ENCODE data around the gene SLC39A7.

The SLC39A7 gene

DNA sequence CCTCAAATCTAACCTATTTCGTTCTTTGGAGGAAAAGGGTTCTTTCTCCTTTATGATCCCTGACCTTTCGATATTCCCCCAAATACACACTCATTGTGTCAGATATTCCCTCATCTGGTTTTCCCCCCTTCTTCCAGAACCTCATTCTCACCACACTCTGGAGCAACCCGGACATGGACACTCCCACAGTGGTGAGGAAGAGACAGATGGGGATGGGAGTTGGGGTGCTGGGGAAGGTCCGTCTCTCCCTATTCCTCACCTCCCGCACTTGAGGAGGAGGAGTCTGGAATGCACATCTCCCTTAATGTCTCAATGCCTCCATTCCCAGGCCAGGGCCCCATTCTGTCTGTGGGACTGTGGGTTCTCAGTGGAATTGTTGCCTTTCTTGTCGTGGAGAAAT lies 1.3 kb downstream of the SLC39A7 start:
- Mint-ChIP-seq H3K36me3 (ENCODE audit: low read depth) (peaks cover 70% of the 10 kb centered on the region), H3K27me3 (peaks cover 2% of the 10 kb centered on the region), H3K27ac (peak overlapping the region; percentile 99), H3K4me3 (peak overlapping the region; percentile 98), H3K4me1 (ENCODE audit: low read depth) (peaks cover 83% of the 10 kb centered on the region), H3K9me3 (no peaks in the 10 kb centered on the region)
- intact Hi-C loops (cut with micrococcal nuclease): loop anchor here (2.0 kb wide), 1 partner anchor 47 kb away; no protein-coding TSS in a partner anchor

- intact Hi-C loops (cut with micrococcal nuclease): no loop called here
- Mint-ChIP-seq H3K4me3 (no peak overlapping the region), H3K36me3 (ENCODE audit: low read depth) (peaks cover 64% of the 10 kb centered on the region), H3K9me3 (no peaks in the 10 kb centered on the region), H3K27me3 (peaks cover 5% of the 10 kb centered on the region), H3K4me1 (ENCODE audit: low read depth) (peaks cover 82% of the 10 kb centered on the region), H3K27ac (peak overlapping the region; percentile 70)
Measured at GRCh38 chr6:33202799-33203198, 2.1 kb downstream of the SLC39A7 start.

- intact Hi-C loops (cut with micrococcal nuclease): no loop called here
- Mint-ChIP-seq H3K27ac (peak overlapping the region; percentile 70), H3K4me1 (ENCODE audit: low read depth) (peaks cover 76% of the 10 kb centered on the region), H3K4me3 (no peak overlapping the region), H3K9me3 (no peaks in the 10 kb centered on the region), H3K36me3 (ENCODE audit: low read depth) (peaks cover 64% of the 10 kb centered on the region), H3K27me3 (peaks cover 5% of the 10 kb centered on the region)
Measured at GRCh38 chr6:33203443-33204164, 2.9 kb downstream of the SLC39A7 start.

DNA sequence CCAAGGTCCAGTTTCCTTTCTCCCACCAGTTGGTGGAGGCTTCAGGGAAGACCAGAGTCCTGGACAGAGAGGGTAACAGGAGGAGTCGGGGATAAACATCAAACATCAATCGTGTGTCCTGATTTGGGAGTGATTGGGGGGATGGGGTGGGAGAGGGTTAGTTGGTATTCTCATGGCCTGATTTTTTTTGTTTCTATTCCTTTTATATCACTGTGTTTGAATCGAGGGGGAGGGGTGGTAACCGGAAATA lies 3.4 kb downstream of the SLC39A7 start:
- peaks cover 76% of the 10 kb centered on the region for H3K4me1 Mint-ChIP-seq (ENCODE audit: low read depth)
- H3K27ac Mint-ChIP-seq: peak overlapping the region; percentile 70
- H3K27me3 Mint-ChIP-seq: peaks cover 5% of the 10 kb centered on the region
- H3K9me3 Mint-ChIP-seq: no peaks in the 10 kb centered on the region
- H3K36me3 Mint-ChIP-seq (ENCODE audit: low read depth): peaks cover 64% of the 10 kb centered on the region
- H3K4me3 Mint-ChIP-seq: peak overlapping the region; percentile 81
- intact Hi-C loops (cut with micrococcal nuclease): no loop called here

DNA sequence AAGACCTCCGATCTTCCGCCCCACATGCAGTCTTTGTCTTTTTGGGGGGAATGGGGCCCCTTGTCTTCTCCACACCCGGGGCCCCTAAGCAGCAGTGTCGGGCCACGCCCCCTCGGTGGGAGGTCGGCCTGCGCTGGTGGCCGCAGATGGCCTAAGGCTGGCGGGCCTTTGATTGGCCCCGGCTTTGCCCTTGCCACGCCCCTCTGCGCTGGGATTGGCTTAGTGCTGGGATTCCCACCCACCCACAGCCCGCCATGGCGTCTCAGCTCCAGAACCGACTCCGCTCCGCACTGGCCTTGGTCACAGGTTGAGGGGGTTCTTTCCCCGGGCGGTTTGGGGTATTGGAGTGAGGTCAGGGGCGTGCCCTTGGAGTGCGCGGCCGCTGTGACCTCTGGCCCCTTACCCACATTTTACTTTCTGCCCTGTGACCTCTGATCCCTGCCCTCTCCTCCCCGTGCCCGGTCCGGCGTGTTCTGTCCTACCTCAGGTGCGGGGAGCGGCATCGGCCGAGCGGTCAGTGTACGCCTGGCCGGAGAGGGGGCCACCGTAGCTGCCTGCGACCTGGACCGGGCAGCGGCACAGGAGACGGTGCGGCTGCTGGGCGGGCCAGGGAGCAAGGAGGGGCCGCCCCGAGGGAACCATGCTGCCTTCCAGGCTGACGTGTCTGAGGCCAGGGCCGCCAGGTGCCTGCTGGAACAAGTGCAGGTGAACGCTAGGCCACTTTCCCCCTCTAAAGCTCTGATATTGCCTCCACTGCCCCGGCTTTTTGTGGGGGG lies 3.9 kb downstream of the SLC39A7 start, which contains the start of gene HSD17B8:
HSD17B8 (plus strand) TSS at position 241 of the 776 bp plus-strand sequence; CDS start at position 255, 14 bp downstream.
- Mint-ChIP-seq H3K4me1 (ENCODE audit: low read depth) (peaks cover 76% of the 10 kb centered on the region), H3K27ac (peak within 1 kb of the TSS; percentile 70), H3K4me3 (peak within 1 kb of the TSS; percentile 81), H3K27me3 (peaks cover 5% of the 10 kb centered on the region), H3K9me3 (no peaks in the 10 kb centered on the region), H3K36me3 (ENCODE audit: low read depth) (peaks cover 69% of the 10 kb centered on the region)
- intact Hi-C loops (cut with micrococcal nuclease): no loop called here

GRCh38 chr6:33205191-33206026 lies 4.7 kb downstream of the SLC39A7 start:
- H3K27me3 Mint-ChIP-seq: peaks cover 5% of the 10 kb centered on the region
- H3K9me3 Mint-ChIP-seq: no peaks in the 10 kb centered on the region
- H3K36me3 Mint-ChIP-seq (ENCODE audit: low read depth): peaks cover 73% of the 10 kb centered on the region
- peak overlapping the region; percentile 70 for H3K27ac Mint-ChIP-seq
- intact Hi-C loops (cut with micrococcal nuclease): no loop called here
- peaks cover 84% of the 10 kb centered on the region for H3K4me1 Mint-ChIP-seq (ENCODE audit: low read depth)
- H3K4me3 Mint-ChIP-seq: peak overlapping the region; percentile 81

- H3K9me3 Mint-ChIP-seq: no peaks in the 10 kb centered on the region
- intact Hi-C loops (cut with micrococcal nuclease): no loop called here
- no peak overlapping the region for H3K4me3 Mint-ChIP-seq
- H3K27ac Mint-ChIP-seq: peak overlapping the region; percentile 16
- H3K4me1 Mint-ChIP-seq (ENCODE audit: low read depth): peaks cover 79% of the 10 kb centered on the region
- H3K36me3 Mint-ChIP-seq (ENCODE audit: low read depth): peaks cover 73% of the 10 kb centered on the region
- peaks cover 5% of the 10 kb centered on the region for H3K27me3 Mint-ChIP-seq
Measured at GRCh38 chr6:33206027-33206863, 5.6 kb downstream of the SLC39A7 start.

DNA sequence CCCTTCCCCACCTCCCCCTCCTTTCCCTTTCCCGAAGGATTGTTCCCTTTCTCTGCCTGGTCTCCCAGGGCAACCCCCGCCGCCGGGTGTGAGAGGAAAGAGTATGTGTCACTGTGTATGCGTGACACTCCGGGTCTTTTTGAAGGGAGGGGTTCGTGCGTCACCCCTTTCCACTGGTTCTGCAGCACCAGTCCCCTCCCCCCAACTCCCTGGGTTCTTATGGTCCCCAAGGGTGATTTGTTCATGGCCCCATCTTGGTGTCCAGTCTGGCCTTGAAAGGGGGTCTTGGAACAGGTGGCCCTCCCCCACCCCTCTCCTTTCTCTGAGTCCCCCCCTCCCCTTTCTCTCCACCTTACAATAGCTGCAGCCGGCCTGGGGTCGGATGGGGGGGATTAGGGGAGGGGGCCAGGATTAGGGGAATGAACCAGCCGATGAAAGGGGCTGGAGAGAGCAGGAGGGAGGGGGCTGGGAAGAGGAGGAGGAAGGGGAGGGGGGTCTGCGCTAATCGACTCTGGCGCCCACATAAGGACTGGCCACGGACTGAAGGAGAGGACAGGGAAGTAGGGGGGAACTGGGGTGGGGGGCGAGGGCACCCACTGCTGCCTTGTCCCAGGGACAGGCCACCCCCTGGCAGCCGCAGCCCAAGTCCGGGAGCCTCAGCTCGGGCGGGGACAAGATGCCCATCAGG lies 6.3 kb downstream of the SLC39A7 start:
- Mint-ChIP-seq H3K36me3 (ENCODE audit: low read depth) (peaks cover 73% of the 10 kb centered on the region), H3K4me1 (ENCODE audit: low read depth) (peaks cover 74% of the 10 kb centered on the region), H3K4me3 (peak overlapping the region; percentile 85), H3K27me3 (peaks cover 11% of the 10 kb centered on the region), H3K9me3 (no peaks in the 10 kb centered on the region), H3K27ac (peak overlapping the region; percentile 89)
- intact Hi-C loops (cut with micrococcal nuclease): no loop called here

DNA sequence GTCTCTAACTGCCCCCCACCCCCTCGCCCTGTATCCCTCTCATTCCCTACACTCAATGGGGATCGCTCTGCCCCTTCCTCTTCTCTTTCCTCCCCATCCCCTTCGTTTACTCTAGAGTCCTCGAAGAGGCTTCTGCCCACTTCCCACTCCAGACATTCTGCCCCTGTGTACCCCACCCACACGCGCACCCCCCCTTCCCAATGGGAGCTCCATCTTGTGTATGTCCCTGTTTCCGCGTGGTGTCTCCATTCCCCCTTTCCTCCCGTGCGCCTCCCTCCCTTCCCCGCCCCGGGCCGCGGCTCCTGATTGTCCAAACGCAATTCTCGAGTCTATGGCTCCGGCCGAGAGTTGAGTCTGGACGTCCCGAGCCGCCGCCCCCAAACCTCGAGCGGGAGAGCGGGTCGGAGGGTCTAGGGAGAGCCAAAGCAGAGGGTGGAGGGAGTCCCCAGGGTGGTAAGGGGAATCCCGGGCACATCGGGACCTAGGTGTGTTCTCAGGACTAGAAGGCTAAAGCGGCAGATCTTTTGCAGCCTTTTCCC lies 7.0 kb downstream of the SLC39A7 start:
- Mint-ChIP-seq H3K4me3 (peak overlapping the region; percentile 85), H3K9me3 (no peaks in the 10 kb centered on the region), H3K27me3 (peaks cover 17% of the 10 kb centered on the region), H3K36me3 (ENCODE audit: low read depth) (peaks cover 73% of the 10 kb centered on the region), H3K4me1 (ENCODE audit: low read depth) (peaks cover 74% of the 10 kb centered on the region), H3K27ac (peak overlapping the region; percentile 89)
- intact Hi-C loops (cut with micrococcal nuclease): loop anchor here (1.0 kb wide), 1 partner anchor 7 kb away; the partner anchor contains the start of genes RXRB and SLC39A7

- H3K36me3 Mint-ChIP-seq (ENCODE audit: low read depth): peaks cover 67% of the 10 kb centered on the region
- H3K4me3 Mint-ChIP-seq: peak within 1 kb of the TSS; percentile 85
- peaks cover 24% of the 10 kb centered on the region for H3K27me3 Mint-ChIP-seq
- intact Hi-C loops (cut with micrococcal nuclease): loop anchor here (1.0 kb wide), 1 partner anchor 8 kb away; the partner anchor contains the start of genes RXRB and SLC39A7
- H3K27ac Mint-ChIP-seq: peak within 1 kb of the TSS; percentile 89
- H3K4me1 Mint-ChIP-seq (ENCODE audit: low read depth): peaks cover 74% of the 10 kb centered on the region
- H3K9me3 Mint-ChIP-seq: no peaks in the 10 kb centered on the region
Measured at GRCh38 chr6:33208091-33208967, 7.7 kb downstream of the SLC39A7 start, which contains the start of gene RING1. Gene RING1, plus strand, starts transcription at chr6:33208500. Its CDS starts 323 bp downstream, at chr6:33208823.

- no peaks in the 10 kb centered on the region for H3K9me3 Mint-ChIP-seq
- peaks cover 38% of the 10 kb centered on the region for H3K27me3 Mint-ChIP-seq
- peak overlapping the region; percentile 4 for H3K27ac Mint-ChIP-seq
- intact Hi-C loops (cut with micrococcal nuclease): no loop called here
- H3K4me3 Mint-ChIP-seq: no peak overlapping the region
- peaks cover 53% of the 10 kb centered on the region for H3K36me3 Mint-ChIP-seq (ENCODE audit: low read depth)
- peaks cover 70% of the 10 kb centered on the region for H3K4me1 Mint-ChIP-seq (ENCODE audit: low read depth)
Measured at GRCh38 chr6:33209856-33210255, 9.2 kb downstream of the SLC39A7 start.

- H3K27ac Mint-ChIP-seq: no peak overlapping the region
- H3K36me3 Mint-ChIP-seq (ENCODE audit: low read depth): peaks cover 53% of the 10 kb centered on the region
- H3K4me3 Mint-ChIP-seq: no peak overlapping the region
- H3K9me3 Mint-ChIP-seq: no peaks in the 10 kb centered on the region
- peaks cover 57% of the 10 kb centered on the region for H3K4me1 Mint-ChIP-seq (ENCODE audit: low read depth)
- peaks cover 51% of the 10 kb centered on the region for H3K27me3 Mint-ChIP-seq
- intact Hi-C loops (cut with micrococcal nuclease): no loop called here
Measured at GRCh38 chr6:33211136-33211535, 10.5 kb downstream of the SLC39A7 start.

Data from dendritic cell treated with granulocyte-macrophage colony-stimulating factor and Interleukin-4, amounts not matched to agents 40 ng/mL and 50 ng/mL, for 4 days (primary cell).